PFSK-1 (cell line): ENCODE results near the gene SMAD3.

Experiments used
- POLR2AphosphoS5 ChIP-seq: IDR thresholded peaks from 2 replicates; pipeline ENCODE4 v1.6.1; 2012; ENCODE audit warnings: low read depth, mild to moderate bottlenecking, control low read depth, low read length, moderate library complexity
- TAF1 ChIP-seq: IDR thresholded peaks from 2 replicates; pipeline ENCODE4 v1.6.1; 2012; ENCODE audit warnings: low read length, control low read depth, borderline replicate concordance; ENCODE audit not compliant: insufficient read depth

GRCh38 chr15:67024314-67024997 lies 40.9 kb upstream of the SMAD3 start:
- no peak for TF ChIP-seq POLR2AphosphoS5
- TF ChIP-seq TAF1 = 0 out of 2 replicates have a peak, but pooled peaks have one; percentile 26
